ENCODE measurements around the gene CALY.

- TF ChIP-seq, protein P1, sequence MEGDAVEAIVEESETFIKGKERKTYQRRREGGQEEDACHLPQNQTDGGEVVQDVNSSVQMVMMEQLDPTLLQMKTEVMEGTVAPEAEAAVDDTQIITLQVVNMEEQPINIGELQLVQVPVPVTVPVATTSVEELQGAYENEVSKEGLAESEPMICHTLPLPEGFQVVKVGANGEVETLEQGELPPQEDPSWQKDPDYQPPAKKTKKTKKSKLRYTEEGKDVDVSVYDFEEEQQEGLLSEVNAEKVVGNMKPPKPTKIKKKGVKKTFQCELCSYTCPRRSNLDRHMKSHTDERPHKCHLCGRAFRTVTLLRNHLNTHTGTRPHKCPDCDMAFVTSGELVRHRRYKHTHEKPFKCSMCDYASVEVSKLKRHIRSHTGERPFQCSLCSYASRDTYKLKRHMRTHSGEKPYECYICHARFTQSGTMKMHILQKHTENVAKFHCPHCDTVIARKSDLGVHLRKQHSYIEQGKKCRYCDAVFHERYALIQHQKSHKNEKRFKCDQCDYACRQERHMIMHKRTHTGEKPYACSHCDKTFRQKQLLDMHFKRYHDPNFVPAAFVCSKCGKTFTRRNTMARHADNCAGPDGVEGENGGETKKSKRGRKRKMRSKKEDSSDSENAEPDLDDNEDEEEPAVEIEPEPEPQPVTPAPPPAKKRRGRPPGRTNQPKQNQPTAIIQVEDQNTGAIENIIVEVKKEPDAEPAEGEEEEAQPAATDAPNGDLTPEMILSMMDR (IDR thresholded peaks at IDR 0.05) = no peak
- no peak for TF ChIP-seq POLR2A (IDR thresholded peaks at IDR 0.05)
Observed at GRCh38 chr10:133355991-133356390, 19.3 kb upstream of the CALY start.
